ENCODE measurements around the gene TEX51. TPM values are rescaled to one million over a fixed set of nuclear protein-coding genes. Genes with fewer than 3 reads are reported as not detected.

Gene TEX51
- polyA plus RNA-seq, 3 donors, result not detected

GRCh38 chr2:126877861-126878565 is 20.7 kb upstream of the TEX51 start:
- DNase-seq (ENCODE audit: low read depth in 3 of 3, low spot score in 2 of 3), result no peak

GRCh38 chr2:126878601-126879000 is 20.1 kb upstream of the TEX51 start:
- DNase-seq (ENCODE audit: low read depth in 3 of 3, low spot score in 2 of 3), result no peak

- DNase-seq (ENCODE audit: low read depth in 3 of 3, low spot score in 2 of 3), result no peak
These were observed 19.1 kb upstream of the TEX51 start for GRCh38 chr2:126879348-126880298.

GRCh38 chr2:126880324-126880723 is 18.4 kb upstream of the TEX51 start:
- no peak for DNase-seq (ENCODE audit: low read depth in 3 of 3, low spot score in 2 of 3)

- DNase-seq (ENCODE audit: low read depth in 3 of 3, low spot score in 2 of 3), result no peak
These were observed 17.9 kb upstream of the TEX51 start for GRCh38 chr2:126880817-126881216.

GRCh38 chr2:126881591-126881990 is 17.1 kb upstream of the TEX51 start:
- no peak for DNase-seq (ENCODE audit: low read depth in 3 of 3, low spot score in 2 of 3)

- DNase-seq (ENCODE audit: low read depth in 3 of 3, low spot score in 2 of 3), result no peak
These were observed 16.5 kb upstream of the TEX51 start for GRCh38 chr2:126882181-126882580.

- no peak for DNase-seq (ENCODE audit: low read depth in 3 of 3, low spot score in 2 of 3)
These were observed 15.7 kb upstream of the TEX51 start for GRCh38 chr2:126882736-126883665.

GRCh38 chr2:126883666-126884040 is 15.0 kb upstream of the TEX51 start:
- no peak for DNase-seq (ENCODE audit: low read depth in 3 of 3, low spot score in 2 of 3)

GRCh38 chr2:126884861-126885750 is 13.6 kb upstream of the TEX51 start:
- no peak for DNase-seq (ENCODE audit: low read depth in 3 of 3, low spot score in 2 of 3)

- no peak for DNase-seq (ENCODE audit: low read depth in 3 of 3, low spot score in 2 of 3)
These were observed 12.9 kb upstream of the TEX51 start for GRCh38 chr2:126885751-126886210.

- peak; percentile 47 to 64 (median 48) for DNase-seq (ENCODE audit: low read depth in 3 of 3, low spot score in 2 of 3)
These were observed 12.3 kb upstream of the TEX51 start for GRCh38 chr2:126886211-126886915.

- no peak for DNase-seq (ENCODE audit: low read depth in 3 of 3, low spot score in 2 of 3)
These were observed 11.8 kb upstream of the TEX51 start for GRCh38 chr2:126886916-126887280.

GRCh38 chr2:126887506-126887905 is 11.2 kb upstream of the TEX51 start:
- no peak for DNase-seq (ENCODE audit: low read depth in 3 of 3, low spot score in 2 of 3)

- DNase-seq (ENCODE audit: low read depth in 3 of 3, low spot score in 2 of 3), result no peak
These were observed 10.6 kb upstream of the TEX51 start for GRCh38 chr2:126888046-126888445.

- no peak for DNase-seq (ENCODE audit: low read depth in 3 of 3, low spot score in 2 of 3)
These were observed 9.6 kb upstream of the TEX51 start for GRCh38 chr2:126889071-126889470.

- DNase-seq (ENCODE audit: low read depth in 3 of 3, low spot score in 2 of 3), result no peak
These were observed 9.1 kb upstream of the TEX51 start for GRCh38 chr2:126889496-126890135.

- DNase-seq (ENCODE audit: low read depth in 3 of 3, low spot score in 2 of 3), result no peak
These were observed 8.6 kb upstream of the TEX51 start for GRCh38 chr2:126890136-126890510.
